Hindlimb muscle (tissue), 1 donor: Measurements from ENCODE around the gene SAYSD1. TPM values are rescaled to one million over a fixed set of nuclear protein-coding genes. Genes with fewer than 3 reads are reported as not detected.

Experiments
- DNase-seq: peaks from one replicate; pipeline ENCODE4 v3.0.0-alpha.2; 2013
- polyA plus RNA-seq: library from polyadenylated mRNA; unstranded; fragments of 120-200 nt; gene quantifications from one replicate; pipeline ENCODE4 v1.2.1, GENCODE V29; 2013; ENCODE audit not compliant: insufficient read length

SAYSD1 gene
- polyA plus RNA-seq, 1 donor: 10.4 TPM

DNA sequence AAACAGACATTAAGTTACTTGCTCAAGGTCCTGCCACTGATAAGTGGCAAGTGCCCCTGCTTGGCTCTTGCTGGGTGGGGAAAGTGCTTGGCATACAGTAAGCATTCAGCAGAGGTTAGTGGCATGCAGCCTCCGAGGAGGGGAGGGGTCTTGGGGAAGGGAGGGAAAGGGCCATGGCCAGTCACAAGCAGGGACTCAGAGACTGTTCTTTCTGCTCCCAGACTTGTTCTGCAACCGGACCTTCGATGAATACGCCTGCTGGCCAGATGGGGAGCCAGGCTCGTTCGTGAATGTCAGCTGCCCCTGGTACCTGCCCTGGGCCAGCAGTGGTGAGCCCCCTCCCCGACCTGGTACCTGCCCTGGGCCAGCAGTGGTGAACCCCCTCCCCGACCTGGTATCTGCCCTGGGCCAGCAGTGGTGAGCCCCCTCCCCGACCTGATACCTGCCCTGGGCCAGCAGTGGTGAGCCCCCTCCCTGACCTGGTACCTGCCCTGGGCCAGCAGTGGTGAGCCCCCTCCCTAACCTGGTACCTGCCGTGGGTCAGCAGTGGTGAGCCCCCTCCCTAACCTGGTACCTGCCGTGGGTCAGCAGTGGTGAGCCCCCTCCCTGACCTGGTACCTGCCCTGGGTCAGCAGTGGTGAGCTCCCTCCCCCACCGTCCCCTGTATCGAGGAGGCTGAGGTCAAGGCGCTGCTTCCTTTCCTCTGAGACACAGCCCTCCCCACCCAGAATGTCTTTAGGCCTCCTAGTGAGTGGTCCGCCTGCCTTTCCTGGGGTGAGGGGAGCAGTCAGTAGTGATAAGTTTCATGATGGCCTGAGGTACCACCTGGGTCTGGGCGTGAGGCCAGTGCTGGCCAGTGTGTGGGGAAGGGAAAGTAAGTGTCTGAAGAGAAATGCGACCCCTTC, 57.5 kb downstream of the SAYSD1 start:
- no peak for DNase-seq

DNA sequence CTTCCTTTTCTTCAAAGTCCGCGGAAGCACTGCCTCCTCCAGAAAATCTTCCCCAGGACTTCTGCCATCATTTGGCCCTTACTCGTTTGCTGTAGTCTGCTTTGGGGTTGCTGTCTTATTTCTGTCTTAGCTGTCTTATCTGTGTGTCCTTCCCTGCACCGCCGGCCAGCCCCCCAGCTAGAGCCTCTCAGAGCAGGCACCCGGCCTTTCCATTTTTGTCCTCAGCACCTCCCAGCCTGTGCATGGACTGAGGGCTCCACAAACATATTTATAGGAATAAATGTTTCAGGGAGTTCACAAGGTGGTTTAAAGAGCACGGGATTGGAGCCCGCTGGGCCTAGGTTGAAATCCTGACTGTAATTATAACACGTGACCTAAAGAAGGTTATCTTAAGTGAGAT, 58.3 kb downstream of the SAYSD1 start:
- no peak for DNase-seq

DNA sequence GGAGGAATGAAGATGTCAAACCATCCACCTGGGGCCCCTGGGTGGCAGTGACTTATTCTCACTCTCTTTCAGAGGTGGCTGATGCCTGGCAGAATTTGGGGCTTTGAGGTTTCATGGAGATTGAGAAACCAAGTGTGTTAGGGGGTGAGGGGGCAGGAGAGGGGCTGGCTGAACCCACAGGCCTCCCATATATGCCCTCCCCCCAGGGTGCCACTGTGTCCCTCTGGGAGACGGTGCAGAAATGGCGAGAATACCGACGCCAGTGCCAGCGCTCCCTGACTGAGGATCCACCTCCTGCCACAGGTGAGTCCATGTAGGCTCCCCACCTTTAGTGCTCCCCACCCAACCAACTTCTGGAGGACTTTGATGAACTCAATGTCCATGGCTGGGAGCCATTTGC, 58.8 kb downstream of the SAYSD1 start:
- no peak for DNase-seq

DNA sequence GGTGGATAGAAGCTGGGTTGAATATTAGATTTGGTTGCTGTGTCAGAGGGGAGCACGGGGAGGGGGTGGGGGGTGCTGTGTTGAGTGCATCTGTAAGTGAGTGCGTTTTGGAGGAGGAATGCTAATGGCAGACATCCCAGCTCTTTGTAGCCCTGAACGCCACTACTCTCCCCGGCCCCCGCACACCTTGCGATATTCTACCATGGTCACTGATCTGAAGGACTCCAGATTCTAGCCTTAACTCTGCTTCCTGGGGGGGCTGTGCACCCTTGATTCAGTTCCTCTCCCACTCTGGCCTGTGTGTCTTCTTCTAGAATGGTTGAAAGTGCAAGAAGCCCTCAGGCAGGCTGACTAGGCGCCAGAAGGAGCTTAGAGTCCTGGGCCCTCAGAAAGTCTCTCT, 59.3 kb downstream of the SAYSD1 start:
- DNase-seq: no peak

DNA sequence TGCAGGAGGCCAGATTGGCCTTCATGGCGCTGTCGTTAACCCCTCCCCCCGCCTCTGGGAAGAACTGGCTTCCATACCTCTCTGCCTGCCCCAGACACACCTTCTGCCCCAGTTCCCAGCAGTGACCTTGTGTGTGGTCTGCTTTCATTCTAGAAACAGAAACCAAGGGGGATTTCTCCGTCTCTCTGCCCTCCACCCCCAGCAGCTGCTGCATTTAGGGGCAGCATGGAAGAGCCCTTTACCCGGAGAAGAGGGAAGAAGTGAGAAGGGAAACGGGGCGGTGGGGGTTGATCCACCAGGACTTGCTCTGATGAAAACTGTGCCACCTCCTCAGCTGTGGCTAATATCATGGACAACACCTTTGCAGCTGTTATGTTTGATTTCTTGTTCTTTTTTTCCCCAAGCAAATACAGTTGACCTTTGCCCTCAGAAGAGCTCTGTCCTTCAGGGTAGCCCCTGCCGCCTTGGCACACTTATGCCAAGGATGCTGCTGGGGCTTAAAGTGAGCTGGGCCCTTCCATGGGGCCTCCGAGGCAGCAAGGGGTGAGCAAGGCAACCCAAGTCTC, 60.3 kb downstream of the SAYSD1 start:
- no peak for DNase-seq

Other genes with a start within 250 kb of the SAYSD1 start
- gene GLP1R, start 66.4 kb downstream of the SAYSD1 start, polyA plus RNA-seq: not detected
- gene KCNK5, start 114.3 kb upstream of the SAYSD1 start, polyA plus RNA-seq: 1.1 TPM
- gene KCNK17, start 199.2 kb upstream of the SAYSD1 start, polyA plus RNA-seq: 1.0 TPM
- not detected for gene KCNK16, start 207.5 kb upstream of the SAYSD1 start, polyA plus RNA-seq